Muscle of back (tissue), 11 donors: ENCODE measurements around the gene COMT. TPM values are rescaled to one million over a fixed set of nuclear protein-coding genes. Genes with fewer than 3 reads are reported as not detected.
"Not testable (repeated sequence)": the region's sequence is repeated elsewhere in the genome, so short reads cannot be mapped to it uniquely, and the experiment has no call there.

ENCODE experiments used
- DNase-seq, 3 donors: peaks; one replicate each; pipeline versions ENCODE4 v3.0.0 to v3.0.0-alpha.2; 2013
- polyA plus RNA-seq, 10 donors: library from polyadenylated mRNA; unstranded; fragments of 120-200 nt; gene quantifications; one replicate each; pipeline ENCODE4 v1.2.1, GENCODE V29; 2013; ENCODE audit not compliant: insufficient read length in 10 of 10

COMT gene
- polyA plus RNA-seq, 10 donors = 56.2 to 83.9 (median 69.6) TPM

- no peak for DNase-seq
Measured at GRCh38 chr22:19923914-19924513, 17.6 kb upstream of the COMT start.

GRCh38 chr22:19926028-19926427, 15.5 kb upstream of the COMT start:
- DNase-seq = not testable (repeated sequence)

- DNase-seq = no peak
Measured at GRCh38 chr22:19927696-19928095, 13.9 kb upstream of the COMT start.

- DNase-seq = no peak
Measured at GRCh38 chr22:19928207-19928606, 13.4 kb upstream of the COMT start.

- no peak for DNase-seq
Measured at GRCh38 chr22:19929586-19930550, 11.7 kb upstream of the COMT start.

- no peak for DNase-seq
Measured at GRCh38 chr22:19930551-19931486, 10.8 kb upstream of the COMT start.

GRCh38 chr22:19931514-19931913, 10.1 kb upstream of the COMT start:
- no peak for DNase-seq

- DNase-seq = no peak
Measured at GRCh38 chr22:19932367-19933206, 9.0 kb upstream of the COMT start.

- no peak for DNase-seq
Measured at GRCh38 chr22:19933341-19934241, 8.0 kb upstream of the COMT start.

GRCh38 chr22:19935123-19935718, 6.4 kb upstream of the COMT start:
- DNase-seq = not testable (repeated sequence)

GRCh38 chr22:19936513-19936912, 5.1 kb upstream of the COMT start:
- no peak for DNase-seq

GRCh38 chr22:19937616-19938473, 3.7 kb upstream of the COMT start:
- no peak for DNase-seq

GRCh38 chr22:19940536-19941364, 822 bp upstream of the COMT start:
- DNase-seq = no peak

- peak; percentile 66 to 90 (median 79) for DNase-seq
Measured at GRCh38 chr22:19942157-19943081, 847 bp downstream of the COMT start.

- peak; percentile 66 to 87 (median 83) for DNase-seq
Measured at GRCh38 chr22:19943082-19944026, 1.8 kb downstream of the COMT start.
